ENCODE data around the gene LAPTM4A. TPM values are rescaled to one million over a fixed set of nuclear protein-coding genes. Genes with fewer than 3 reads are reported as not detected.
A peak's percentile ranks its signal among the peaks of the same experiment; 100 is the strongest.

The LAPTM4A gene
- total RNA-seq (2022) (129 and 131 TPM in 2 replicates), Bru-seq, nascent RNA (percentile 82 among the genes with signal in this experiment), BruChase-seq, experiment 1, labeled RNA remaining after a 6-hour chase (percentile 92 among the genes with signal in this experiment), BruChase-seq, experiment 2, labeled RNA remaining after a 2-hour chase (percentile 78 among the genes with signal in this experiment)
- long read RNA-seq, transcript LAPTM4A-201 (7 exons, 1,765 nt): major isoform, 106 of 124 reads
- long read RNA-seq, partial matches to known transcripts: 0 of 124 reads
- long read RNA-seq, other reads (novel, unspliced or antisense): 17 of 124 reads

DNA sequence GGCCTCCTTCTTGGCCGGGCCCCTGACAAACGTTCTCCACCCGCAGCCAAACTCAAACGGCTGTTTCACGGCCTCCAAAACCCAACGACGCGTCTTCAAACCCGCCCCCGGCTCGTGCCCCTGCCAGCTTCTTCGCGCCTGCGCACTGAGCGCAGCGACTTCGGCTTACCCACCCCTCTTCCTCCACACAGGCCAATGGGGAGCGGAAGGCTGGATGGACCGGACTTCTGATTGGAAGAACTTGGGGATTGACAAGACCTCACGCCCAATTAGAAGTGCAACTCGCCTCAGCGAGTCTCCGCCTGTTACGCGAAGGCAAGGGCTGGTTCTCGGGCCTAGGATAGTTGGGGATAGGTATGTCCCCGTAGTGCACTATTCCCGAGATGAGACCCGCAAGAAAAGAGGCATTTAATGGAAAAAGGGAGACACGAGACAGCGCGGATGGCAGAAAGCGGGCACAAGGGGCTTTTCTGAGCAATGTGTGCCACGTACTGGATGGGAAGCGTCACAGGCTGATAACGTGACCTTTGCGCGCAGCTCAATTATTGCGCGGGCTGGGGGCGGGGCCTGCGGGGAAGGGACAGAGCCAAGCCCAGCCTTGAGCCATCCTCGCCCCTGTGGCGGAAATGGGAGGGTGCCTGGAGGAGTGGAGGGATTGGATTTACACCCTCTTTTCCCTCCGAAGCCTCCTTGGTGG lies at the start of gene LAPTM4A:
Gene LAPTM4A, minus strand, starts transcription at position 97 of the 697 bp plus-strand sequence. CDS start 108 bp downstream, outside the sequence.
- TF ChIP-seq, protein P1, sequence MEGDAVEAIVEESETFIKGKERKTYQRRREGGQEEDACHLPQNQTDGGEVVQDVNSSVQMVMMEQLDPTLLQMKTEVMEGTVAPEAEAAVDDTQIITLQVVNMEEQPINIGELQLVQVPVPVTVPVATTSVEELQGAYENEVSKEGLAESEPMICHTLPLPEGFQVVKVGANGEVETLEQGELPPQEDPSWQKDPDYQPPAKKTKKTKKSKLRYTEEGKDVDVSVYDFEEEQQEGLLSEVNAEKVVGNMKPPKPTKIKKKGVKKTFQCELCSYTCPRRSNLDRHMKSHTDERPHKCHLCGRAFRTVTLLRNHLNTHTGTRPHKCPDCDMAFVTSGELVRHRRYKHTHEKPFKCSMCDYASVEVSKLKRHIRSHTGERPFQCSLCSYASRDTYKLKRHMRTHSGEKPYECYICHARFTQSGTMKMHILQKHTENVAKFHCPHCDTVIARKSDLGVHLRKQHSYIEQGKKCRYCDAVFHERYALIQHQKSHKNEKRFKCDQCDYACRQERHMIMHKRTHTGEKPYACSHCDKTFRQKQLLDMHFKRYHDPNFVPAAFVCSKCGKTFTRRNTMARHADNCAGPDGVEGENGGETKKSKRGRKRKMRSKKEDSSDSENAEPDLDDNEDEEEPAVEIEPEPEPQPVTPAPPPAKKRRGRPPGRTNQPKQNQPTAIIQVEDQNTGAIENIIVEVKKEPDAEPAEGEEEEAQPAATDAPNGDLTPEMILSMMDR (IDR thresholded peaks at IDR 0.05; ENCODE audit: unreplicated experiment): no peak
- no peaks in the 10 kb centered on the region for H3K9me3 Mint-ChIP-seq (ENCODE audit: low read depth, unreplicated experiment)
- DNase-seq: peak; percentile 96
- H3K36me3 Mint-ChIP-seq (ENCODE audit: insufficient read depth, unreplicated experiment): no peaks in the 10 kb centered on the region
- CTCF ChIA-PET: interaction anchor here (0.6 to 2.0 kb wide), 6 partner anchors 10 to 181 kb away, joined by 3 to 11 read pairs (median 5); no protein-coding TSS in a partner anchor
- no peaks in the 10 kb centered on the region for H3K27me3 Mint-ChIP-seq (ENCODE audit: unreplicated experiment)
- no peak within 1 kb of the TSS for H3K4me3 Mint-ChIP-seq (ENCODE audit: low read depth, unreplicated experiment)
- H3K27ac Mint-ChIP-seq (ENCODE audit: unreplicated experiment): no peak within 1 kb of the TSS
- intact Hi-C loops (cut with micrococcal nuclease; ENCODE audit: unreplicated experiment): no loop called here
- peaks cover 39% of the 10 kb centered on the region for H3K4me1 Mint-ChIP-seq (ENCODE audit: low read depth, unreplicated experiment)
- no TSS peak for BruUV-seq (replicated peaks)

DNA sequence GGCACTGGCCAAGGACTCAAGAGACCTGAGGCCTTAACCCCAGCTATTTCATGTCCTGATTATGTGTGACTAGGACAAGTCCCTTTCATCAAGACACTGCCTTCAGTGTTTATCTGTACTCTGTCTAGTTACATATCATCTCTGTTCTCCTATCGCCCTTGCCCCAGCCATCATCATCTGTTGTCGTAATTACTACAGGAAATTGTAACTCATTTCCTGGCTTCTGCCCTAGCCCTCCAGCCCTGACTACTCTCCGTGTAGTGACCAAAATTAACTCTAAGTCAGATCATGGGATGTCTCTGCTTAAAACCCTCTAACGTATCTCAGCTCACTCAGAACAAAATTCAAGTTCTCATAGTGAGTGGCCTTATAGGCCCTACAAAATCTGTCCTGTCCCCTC lies 49.3 kb upstream of the LAPTM4A start:
- Mint-ChIP-seq H3K4me1 (ENCODE audit: low read depth, unreplicated experiment) (peaks cover 8% of the 10 kb centered on the region), H3K4me3 (ENCODE audit: low read depth, unreplicated experiment) (no peak overlapping the region), H3K9me3 (ENCODE audit: low read depth, unreplicated experiment) (peaks cover 3% of the 10 kb centered on the region), H3K27ac (ENCODE audit: unreplicated experiment) (no peak overlapping the region), H3K27me3 (ENCODE audit: unreplicated experiment) (no peaks in the 10 kb centered on the region), H3K36me3 (ENCODE audit: insufficient read depth, unreplicated experiment) (no peaks in the 10 kb centered on the region)
- CTCF ChIA-PET: no interaction called here
- TF ChIP-seq, protein P1 (IDR thresholded peaks at IDR 0.05; ENCODE audit: unreplicated experiment): no peak
- no TSS peak for BruUV-seq (replicated peaks)
- intact Hi-C loops (cut with micrococcal nuclease; ENCODE audit: unreplicated experiment): loop anchor here (10.0 kb wide), 1 partner anchor 124 kb away; the partner anchor contains the start of gene SDC1
- no peak for DNase-seq

DNA sequence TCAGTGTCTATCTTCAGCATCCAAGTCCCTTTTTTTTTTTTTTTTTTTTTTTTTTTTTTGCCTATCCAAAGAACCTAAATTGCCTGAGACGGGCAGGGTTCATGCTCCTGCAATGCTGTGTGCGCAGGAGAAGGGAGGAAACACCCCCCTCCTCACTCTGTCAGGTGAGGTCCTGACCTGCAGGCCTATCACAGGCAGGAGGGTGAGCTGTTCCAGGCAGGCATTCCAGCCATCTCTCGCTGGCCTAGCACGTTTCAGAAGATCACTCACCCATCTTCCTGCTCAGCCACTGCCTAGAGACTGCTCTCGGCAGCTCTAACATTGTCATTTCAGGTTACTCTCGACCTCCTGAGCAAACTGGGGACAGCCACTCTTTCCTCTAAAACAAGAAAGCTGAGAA lies 48.4 kb upstream of the LAPTM4A start:
- DNase-seq: no peak
- Mint-ChIP-seq H3K27ac (ENCODE audit: unreplicated experiment) (no peak overlapping the region), H3K27me3 (ENCODE audit: unreplicated experiment) (no peaks in the 10 kb centered on the region), H3K4me1 (ENCODE audit: low read depth, unreplicated experiment) (peaks cover 8% of the 10 kb centered on the region), H3K36me3 (ENCODE audit: insufficient read depth, unreplicated experiment) (no peaks in the 10 kb centered on the region), H3K4me3 (ENCODE audit: low read depth, unreplicated experiment) (no peak overlapping the region), H3K9me3 (ENCODE audit: low read depth, unreplicated experiment) (peaks cover 3% of the 10 kb centered on the region)
- TF ChIP-seq, protein P1 (IDR thresholded peaks at IDR 0.05; ENCODE audit: unreplicated experiment): no peak
- no TSS peak for BruUV-seq (replicated peaks)
- intact Hi-C loops (cut with micrococcal nuclease; ENCODE audit: unreplicated experiment): loop anchor here (2.0 to 10.0 kb wide), 2 partner anchors 85 to 125 kb away; partner anchors contain the start of gene SDC1
- CTCF ChIA-PET: no interaction called here

DNA sequence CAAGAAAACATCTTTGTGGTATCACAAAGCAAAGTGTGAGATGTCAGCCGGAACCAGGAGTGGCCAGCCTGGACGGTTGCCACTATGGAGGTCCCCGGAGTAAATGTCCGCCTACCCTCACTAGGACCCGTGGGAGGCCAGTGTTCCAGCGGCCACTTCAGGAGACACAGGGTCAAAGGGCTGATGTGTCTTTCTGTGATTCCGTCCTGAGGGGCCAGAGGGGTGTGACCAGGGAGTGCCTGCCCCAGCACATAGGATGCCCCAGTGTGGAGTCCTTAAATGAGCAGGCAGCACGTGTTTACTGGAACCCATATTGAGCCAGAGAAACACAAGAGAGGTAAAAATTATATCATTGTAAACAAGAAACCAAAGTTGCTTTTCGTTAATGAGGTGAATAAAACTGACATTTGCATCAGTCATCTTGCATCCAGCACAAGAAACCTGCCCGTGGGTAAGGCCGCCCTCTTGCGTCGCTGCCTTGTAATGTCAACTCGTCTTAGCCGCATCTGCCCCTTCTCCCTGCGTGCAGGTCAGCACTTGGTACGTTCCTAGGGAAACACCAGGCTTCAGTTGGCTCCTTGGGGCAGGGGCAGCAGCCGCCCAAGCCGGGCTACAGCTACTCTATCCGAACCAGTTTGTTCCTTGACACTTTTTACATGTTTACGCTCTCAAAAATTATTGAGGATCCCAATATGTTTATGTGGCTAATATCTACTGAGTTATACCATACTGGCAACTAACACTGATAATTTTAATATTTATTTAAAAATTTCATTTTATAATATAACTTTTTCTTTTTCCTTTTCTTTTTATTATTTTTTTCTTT lies 46.7 kb upstream of the LAPTM4A start:
- Mint-ChIP-seq H3K9me3 (ENCODE audit: low read depth, unreplicated experiment) (peaks cover 3% of the 10 kb centered on the region), H3K36me3 (ENCODE audit: insufficient read depth, unreplicated experiment) (no peaks in the 10 kb centered on the region), H3K27me3 (ENCODE audit: unreplicated experiment) (no peaks in the 10 kb centered on the region), H3K4me3 (ENCODE audit: low read depth, unreplicated experiment) (no peak overlapping the region), H3K27ac (ENCODE audit: unreplicated experiment) (no peak overlapping the region), H3K4me1 (ENCODE audit: low read depth, unreplicated experiment) (peaks cover 8% of the 10 kb centered on the region)
- TF ChIP-seq, protein P1 (IDR thresholded peaks at IDR 0.05; ENCODE audit: unreplicated experiment): peak; percentile 70
- intact Hi-C loops (cut with micrococcal nuclease; ENCODE audit: unreplicated experiment): loop anchor here (1.0 to 2.0 kb wide), 2 partner anchors 83 to 142 kb away; no protein-coding TSS in a partner anchor
- CTCF ChIA-PET: interaction anchor here (0.7 kb wide), 1 partner anchor 10 kb away, joined by 4 read pairs; no protein-coding TSS in a partner anchor
- BruUV-seq (replicated peaks): no TSS peak
- DNase-seq: peak; percentile 81

All from Calu3 (cell line).